H1 (cell line): ENCODE results near the gene MIER1. TPM values are rescaled to one million over a fixed set of nuclear protein-coding genes. Genes with fewer than 3 reads are reported as not detected.

Experiments used
- CTCF ChIA-PET: fragments of 300-600 bp; sonication (Branson Sonifier 250); formaldehyde crosslinking; loops from one replicate; lab custom pipeline; 2021; ENCODE audit not compliant: partially characterized antibody; lab: Charles Lee
- POLR2A ChIA-PET: fragments of 300-600 bp; sonication (Branson Sonifier 250); formaldehyde crosslinking; loops from one replicate; lab custom pipeline; 2021; ENCODE audit warnings: inconsistent platforms; ENCODE audit not compliant: partially characterized antibody; lab: Charles Lee
- DNase-seq, 2 experiments: peaks; one replicate each; pipeline versions ENCODE4 v3.0.0 to v3.0.0-alpha.2; 2010 to 2022; ENCODE audit warnings: low spot score in 2 of 2, low read depth in 1 of 2, mixed read lengths in 1 of 2
- FAIRE-seq: peaks from 2 replicates; lab custom pipeline; 2011; peaks lifted over from hg19 to GRCh38; lab: Jason Lieb, UNC
- H2AFZ ChIP-seq: 2 replicates; pipeline ENCODE4 v1.8.1; 2012; ENCODE audit warnings: low read length, inconsistent platforms
- H2AK5ac ChIP-seq: 2 replicates; pipeline ENCODE4 v1.6.1; 2013; ENCODE audit warnings: low read depth, low read length
- H2BK120ac ChIP-seq: replicated peaks from 2 replicates; pipeline ENCODE3; 2013; ENCODE audit warnings: low read depth, low read length, inconsistent platforms
- H2BK12ac ChIP-seq: 2 replicates; pipeline ENCODE4 v1.6.1; 2013; ENCODE audit warnings: low read depth, low read length
- H2BK15ac ChIP-seq: 2 replicates; pipeline ENCODE4 v1.6.1; 2013; ENCODE audit warnings: low read length
- H2BK20ac ChIP-seq: 2 replicates; pipeline ENCODE4 v1.6.1; 2013; ENCODE audit warnings: low read length
- H2BK5ac ChIP-seq: 2 replicates; pipeline ENCODE4 v1.6.1; 2013; ENCODE audit warnings: low read depth, low read length
- H3K14ac ChIP-seq: 2 replicates; pipeline ENCODE4 v1.6.1; 2013; ENCODE audit warnings: inconsistent platforms; ENCODE audit not compliant: insufficient read length
- H3K18ac ChIP-seq: 2 replicates; pipeline ENCODE4 v1.6.1; 2013; ENCODE audit warnings: low read length; ENCODE audit errors: extremely low read depth
- H3K23ac ChIP-seq: 2 replicates; pipeline ENCODE4 v1.6.1; 2013; ENCODE audit warnings: inconsistent platforms; ENCODE audit not compliant: insufficient read length
- H3K23me2 ChIP-seq: 2 replicates; pipeline ENCODE4 v1.6.1; 2013; ENCODE audit warnings: low read depth, low read length
- H3K27ac ChIP-seq: 2 replicates; pipeline ENCODE4 v1.6.1; 2011; ENCODE audit warnings: low read depth, low read length, inconsistent platforms
- H3K27me3 ChIP-seq, 4 experiments: replicated peaks in 1 of 4; 1 replicate in 1 of 4; 2 replicates in 3 of 4; pipeline versions ENCODE4 v1.6.1 to v1.8.1; 2011 to 2013; ENCODE audit warnings: low read length in 3 of 4, mild to moderate bottlenecking in 3 of 4, inconsistent platforms in 2 of 4, mixed read lengths in 2 of 4, moderate library complexity in 1 of 4; ENCODE audit not compliant: control insufficient read depth in 3 of 4, insufficient read depth in 3 of 4; ENCODE audit errors: extremely low read depth in 1 of 4
- H3K36me3 ChIP-seq, 4 experiments: 2 replicates each; pipeline versions ENCODE4 v1.6.1 to v1.8.1; 2011 to 2013; ENCODE audit warnings: mild to moderate bottlenecking in 4 of 4, low read length in 3 of 4, moderate library complexity in 2 of 4, control low read depth in 1 of 4, inconsistent platforms in 1 of 4; ENCODE audit not compliant: insufficient read depth in 4 of 4, control insufficient read depth in 2 of 4
- H3K4ac ChIP-seq: replicated peaks from 2 replicates; pipeline ENCODE3; 2013; ENCODE audit warnings: low read length, low read depth, mixed read lengths, inconsistent platforms; ENCODE audit not compliant: insufficient read length
- H3K4me1 ChIP-seq, 4 experiments: replicated peaks in 1 of 4; 1 replicate in 1 of 4; 2 replicates in 3 of 4; pipeline versions ENCODE4 v1.6.1 to v1.8.1; 2011 to 2013; ENCODE audit warnings: low read length in 3 of 4, inconsistent platforms in 2 of 4, mixed read lengths in 1 of 4; ENCODE audit not compliant: insufficient read depth in 4 of 4, control insufficient read depth in 3 of 4
- H3K4me2 ChIP-seq, 2 experiments: 2 replicates each; pipeline versions ENCODE4 v1.6.1 to v1.8.1; 2011 to 2013; ENCODE audit warnings: low read depth in 2 of 2, low read length in 2 of 2, control low read depth in 1 of 2, inconsistent platforms in 1 of 2, mild to moderate bottlenecking in 1 of 2; ENCODE audit not compliant: insufficient read depth in 1 of 2
- H3K4me3 ChIP-seq, 4 experiments: fragments of 200-600, 300-600 bp in 1 of 4; sonication (generic), shearing (Covaris generic), sonication (Bioruptor Twin) in 1 of 4; 2 replicates each; pipeline versions ENCODE4 v1.5.1 to v1.8.1; 2011 to 2016; ENCODE audit warnings: low read length in 4 of 4, low read depth in 3 of 4, control low read depth in 2 of 4, inconsistent platforms in 2 of 4, mild to moderate bottlenecking in 2 of 4, mixed read lengths in 1 of 4, moderate library complexity in 1 of 4; ENCODE audit not compliant: insufficient read depth in 2 of 4; ENCODE audit errors: extremely low read depth in 1 of 4
- H3K56ac ChIP-seq: replicated peaks from 2 replicates; pipeline ENCODE3; 2013; ENCODE audit warnings: low read depth, mild to moderate bottlenecking, mixed read lengths, low read length, inconsistent platforms; ENCODE audit not compliant: insufficient read length
- H3K79me1 ChIP-seq: 2 replicates; pipeline ENCODE4 v1.6.1; 2013; ENCODE audit warnings: low read depth, low read length, control low read depth
- H3K79me2 ChIP-seq, 2 experiments: 2 replicates each; pipeline versions ENCODE4 v1.6.1 to v1.8.1; 2012 to 2013; ENCODE audit warnings: low read length in 2 of 2, mild to moderate bottlenecking in 2 of 2, inconsistent platforms in 1 of 2; ENCODE audit not compliant: insufficient read depth in 2 of 2, control insufficient read depth in 1 of 2
- H3K9ac ChIP-seq, 4 experiments: replicated peaks in 1 of 4; 1 replicate in 1 of 4; 2 replicates in 3 of 4; pipeline versions ENCODE4 v1.6.1 to v1.8.1; 2011 to 2013; ENCODE audit warnings: low read depth in 3 of 4, low read length in 3 of 4, control low read depth in 2 of 4, mild to moderate bottlenecking in 2 of 4, moderate library complexity in 2 of 4, inconsistent platforms in 1 of 4; ENCODE audit errors: extremely low read depth in 1 of 4
- H3K9me3 ChIP-seq, 2 experiments: 2 replicates each; pipeline versions ENCODE4 v1.6.1 to v1.8.1; 2012 to 2013; ENCODE audit warnings: mild to moderate bottlenecking in 2 of 2, moderate library complexity in 2 of 2, control low read depth in 1 of 2, inconsistent platforms in 1 of 2, low read depth in 1 of 2, low read length in 1 of 2, mixed read lengths in 1 of 2; ENCODE audit not compliant: insufficient read depth in 2 of 2
- H4K20me1 ChIP-seq, 2 experiments: replicated peaks in 1 of 2; 2 replicates each; pipeline versions ENCODE3 to v1.8.1; 2011 to 2013; ENCODE audit warnings: inconsistent platforms in 2 of 2, low read length in 2 of 2, mild to moderate bottlenecking in 1 of 2; ENCODE audit not compliant: insufficient read depth in 2 of 2, control insufficient read depth in 1 of 2
- H4K5ac ChIP-seq: 2 replicates; pipeline ENCODE4 v1.6.1; 2013; ENCODE audit warnings: low read length, low read depth, mixed read lengths, inconsistent platforms; ENCODE audit not compliant: insufficient read length
- H4K8ac ChIP-seq: 2 replicates; pipeline ENCODE4 v1.8.0; 2013; ENCODE audit warnings: mild to moderate bottlenecking, moderate library complexity, low read length, inconsistent platforms; ENCODE audit not compliant: insufficient read depth; ENCODE audit errors: extremely low read depth
- H4K91ac ChIP-seq: replicated peaks from 2 replicates; pipeline ENCODE3; 2013; ENCODE audit warnings: low read length, mixed read lengths, inconsistent platforms; ENCODE audit not compliant: insufficient read length
- BCL11A ChIP-seq, 2 experiments: IDR thresholded peaks; one replicate each; pipeline ENCODE4 v1.6.1; 2011; ENCODE audit warnings: low read depth in 2 of 2, low read length in 2 of 2, mild to moderate bottlenecking in 2 of 2
- CHD1 ChIP-seq: IDR thresholded peaks from 2 replicates; pipeline ENCODE4 v1.6.1; 2012; ENCODE audit warnings: low read depth, low read length, improper control_type of control experiment
- CHD2 ChIP-seq: IDR thresholded peaks from 2 replicates; pipeline ENCODE4 v1.6.1; 2012; ENCODE audit warnings: low read length, improper control_type of control experiment
- HDAC2 ChIP-seq, 2 experiments: fragments of 300-600 bp in 1 of 2; sonication (generic) in 1 of 2; IDR thresholded peaks; 2 replicates each; pipeline ENCODE4 v1.6.1; 2011 to 2012; ENCODE audit warnings: low read depth in 2 of 2, low read length in 2 of 2, mild to moderate bottlenecking in 2 of 2, moderate library complexity in 2 of 2, borderline replicate concordance in 1 of 2, inconsistent platforms in 1 of 2
- HDAC6 ChIP-seq: IDR thresholded peaks from one replicate; pipeline ENCODE4 v1.7.1; 2012; ENCODE audit warnings: low read depth, mild to moderate bottlenecking, inconsistent platforms, low read length, moderate library complexity
- JUN ChIP-seq: IDR thresholded peaks from 2 replicates; pipeline ENCODE4 v1.6.1; 2011; ENCODE audit warnings: low read depth, mild to moderate bottlenecking, improper control_type of control experiment, low read length
- NRF1 ChIP-seq: IDR thresholded peaks from 2 replicates; pipeline ENCODE4 v1.6.1; 2011; ENCODE audit warnings: mild to moderate bottlenecking, low read depth, low read length, improper control_type of control experiment
- PHF8 ChIP-seq: fragments of 200-600 bp; sonication (generic); conservative IDR thresholded peaks from 2 replicates; pipeline ENCODE4 v1.7.1; 2012; ENCODE audit warnings: low read depth, mild to moderate bottlenecking, inconsistent platforms, low read length, moderate library complexity
- RNF2 ChIP-seq: fragments of 200-900, 300-1000 bp; sonication (generic); IDR thresholded peaks from 2 replicates; pipeline ENCODE4 v1.7.1; 2016; ENCODE audit warnings: borderline replicate concordance, low read depth, mild to moderate bottlenecking, antibody characterized with exemption, low read length; ENCODE audit not compliant: poor library complexity, severe bottlenecking; ENCODE audit errors: missing control alignments
- SUZ12 ChIP-seq: fragments of 200-600 bp; sonication (generic); IDR thresholded peaks from 2 replicates; pipeline ENCODE4 v1.6.1; 2012; ENCODE audit warnings: mild to moderate bottlenecking, inconsistent platforms, low read length, moderate library complexity, mixed read lengths
- TEAD4 ChIP-seq: IDR thresholded peaks from 2 replicates; pipeline ENCODE4 v1.6.1; 2012; ENCODE audit warnings: low read depth, low read length, inconsistent platforms, mixed read lengths
- WGBS, 2 experiments: shearing (Covaris generic) in 1 of 2; methylation state at CpG; one replicate each; pipeline versions ENCODE4 v1.1.6 to v1.1.7; 2013 to 2015; ENCODE audit warnings: low lambda C conversion rate in 2 of 2, mixed read lengths in 2 of 2, inconsistent platforms in 1 of 2, low coverage in 1 of 2, missing lambda C conversion rate in 1 of 2; ENCODE audit not compliant: insufficient replicate concordance in 2 of 2, insufficient coverage in 1 of 2, insufficient read length in 1 of 2; ENCODE audit errors: extremely low coverage in 1 of 2, missing lambda C conversion rate in 1 of 2; 5-methylcytosine and 5-hydroxymethylcytosine counted together
- polyA plus RNA-seq, 7 experiments: library from polyadenylated mRNA; depleted of rRNA in 3 of 7; stranded (reverse) in 5 of 7; unstranded in 2 of 7; fragments of >200 nt in 5 of 7; fragments of 200-250 nt in 2 of 7; gene quantifications; 1 replicate in 5 of 7; 2 replicates in 1 of 7; 4 replicates in 1 of 7; pipeline versions ENCODE4 v1.2.1 to v1.2.3, GENCODE V29; 2011 to 2013; ENCODE audit warnings: missing spikeins in 2 of 7, mixed read lengths in 2 of 7
- total RNA-seq: library from RNA; stranded (reverse); fragmentation: NEBNext Ultra II Directional; extraction: Animal tissue kit (Norgen Biotek cat#: 25700); gene quantifications from 2 replicates; pipeline ENCODE4 v1.2.1, GENCODE V29; 2021
- TF ChIP-seq, protein P1 (sequence below): IDR thresholded peaks from 2 replicates; pipeline ENCODE4 v1.6.1; 2011; ENCODE audit warnings: low read depth, mild to moderate bottlenecking, low read length; ENCODE audit not compliant: insufficient read depth

Gene MIER1
- total and polyA plus RNA-seq, 2 of the 8 experiments (the other 6 are each of a cell fraction or from before 2014, with no cell fraction given): 5.2 to 33.5 TPM

DNA sequence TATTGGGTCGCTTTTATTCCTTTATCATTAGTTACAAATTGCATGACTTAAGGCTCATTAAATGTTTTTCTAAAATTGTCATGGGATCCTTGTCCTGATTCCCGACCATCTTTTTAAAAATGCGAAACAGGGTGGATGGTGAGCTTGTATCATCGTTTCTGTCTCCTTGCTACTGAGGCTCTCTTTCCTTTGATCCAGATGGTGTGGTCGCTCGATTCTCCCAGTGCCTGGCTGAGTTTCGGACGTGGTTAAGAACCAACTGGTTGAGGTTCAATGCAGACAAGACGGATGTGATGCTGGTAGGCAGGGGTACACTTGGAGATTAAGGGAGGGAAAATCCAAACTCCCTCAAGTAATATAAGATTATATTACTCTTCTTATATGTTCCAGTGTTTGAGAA is 1.2 kb downstream of the MIER1 start:
- H3K4me2 ChIP-seq: peak overlapping the region; percentile 81 to 95
- peak overlapping the region; percentile 70 for H4K5ac ChIP-seq
- no peaks in the 10 kb centered on the region for H3K9me3 ChIP-seq
- H2AK5ac ChIP-seq: no peak overlapping the region
- H3K36me3 ChIP-seq: no peaks in the 10 kb centered on the region
- peaks cover 3 to 47% of the 10 kb centered on the region in 2 experiments; a peak in 3 of 4 replicates for H3K79me2 ChIP-seq
- ChIA-PET POLR2A (interaction anchor here (0.9 to 3.7 kb wide), 4 partner anchors 12 to 169 kb away, joined by 3 to 29 read pairs (median 3); no protein-coding TSS in a partner anchor), CTCF (interaction anchor here (1.3 kb wide), 1 partner anchor 75 kb away, joined by 6 read pairs; no protein-coding TSS in a partner anchor)
- peaks cover 0 to 2% of the 10 kb centered on the region in 2 experiments for H4K20me1 ChIP-seq
- H3K14ac ChIP-seq: no peak overlapping the region
- DNase-seq: no peak
- H2AFZ ChIP-seq: 0 out of 2 replicates have a peak overlapping the region, but pooled peaks have one; percentile 0
- peak overlapping the region; percentile 28; the same call in 1 of the 2 replicates for H3K27ac ChIP-seq
- no peak overlapping the region for H4K8ac ChIP-seq
- no peak overlapping the region for H2BK120ac ChIP-seq
- peaks cover 0 to 11% (median 1%) of the 10 kb centered on the region in 4 experiments; a peak in 5 of 7 replicates for H3K4me1 ChIP-seq
- H3K79me1 ChIP-seq: no peaks in the 10 kb centered on the region
- H2BK5ac ChIP-seq: peak overlapping the region; percentile 76; the same call in 1 of the 2 replicates
- H3K23me2 ChIP-seq: peaks cover 11% of the 10 kb centered on the region; the same call in 1 of the 2 replicates
- peak overlapping the region in 3 of 4 experiments; percentile 71 to 90 (median 87); a peak in 5 of 7 replicates for H3K9ac ChIP-seq
- FAIRE-seq: no peak
- H3K23ac ChIP-seq: no peak overlapping the region
- H2BK20ac ChIP-seq: no peak overlapping the region
- no peak overlapping the region for H3K18ac ChIP-seq
- peak overlapping the region; percentile 60 for H3K4ac ChIP-seq
- WGBS, 2 experiments: 6% methylated on average over 9 of the region's 9 CpGs; no CpG with 5 or more reads in 1 of the 2 experiments
- no peak overlapping the region for H2BK15ac ChIP-seq
- H3K4me3 ChIP-seq: peak overlapping the region; percentile 59 to 95 (median 83)
- H4K91ac ChIP-seq: peak overlapping the region; percentile 34
- 0 out of 2 replicates have a peak overlapping the region, but pooled peaks have one; percentile 29 for H2BK12ac ChIP-seq
- peak overlapping the region; percentile 37 for H3K56ac ChIP-seq
- no peaks in the 10 kb centered on the region for H3K27me3 ChIP-seq
- no peak for TF ChIP-seq TEAD4
- TF ChIP-seq RNF2: no peak
- no peak for TF ChIP-seq CHD1
- no peak for TF ChIP-seq PHF8
- TF ChIP-seq SUZ12: no peak
- TF ChIP-seq HDAC6: no peak
- TF ChIP-seq HDAC2 (IDR thresholded peaks at IDR 0.05; ENCODE audit: borderline replicate concordance in 1 of 2, low read depth in 2 of 2, low read length in 2 of 2): no peak
- no peak for TF ChIP-seq JUN
- TF ChIP-seq, protein P1, sequence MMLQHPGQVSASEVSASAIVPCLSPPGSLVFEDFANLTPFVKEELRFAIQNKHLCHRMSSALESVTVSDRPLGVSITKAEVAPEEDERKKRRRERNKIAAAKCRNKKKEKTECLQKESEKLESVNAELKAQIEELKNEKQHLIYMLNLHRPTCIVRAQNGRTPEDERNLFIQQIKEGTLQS: no peak
- no peak for TF ChIP-seq BCL11A (IDR thresholded peaks at IDR 0.05; ENCODE audit: low read depth in 2 of 2, low read length in 2 of 2)
- TF ChIP-seq CHD2: no peak
- no peak for TF ChIP-seq NRF1
